PFSK-1 (cell line): ENCODE results near the gene KRT10.

Experiments used
- FOXP2 ChIP-seq: optimal IDR thresholded peaks from 2 replicates; pipeline ENCODE3; 2011; ENCODE audit warnings: borderline replicate concordance, control low read depth, inconsistent platforms; ENCODE audit not compliant: insufficient read depth; ENCODE audit errors: extremely low read length, extremely low read depth
- POLR2AphosphoS5 ChIP-seq: IDR thresholded peaks from 2 replicates; pipeline ENCODE4 v1.6.1; 2012; ENCODE audit warnings: low read depth, mild to moderate bottlenecking, control low read depth, low read length, moderate library complexity
- REST ChIP-seq, 2 experiments: IDR thresholded peaks; 2 replicates each; pipeline versions ENCODE4 v1.6.1 to v1.8.0; 2011 to 2012; ENCODE audit warnings: low read depth in 2 of 2, low read length in 2 of 2, control low read depth in 1 of 2, inconsistent platforms in 1 of 2, mild to moderate bottlenecking in 1 of 2, moderate library complexity in 1 of 2; ENCODE audit not compliant: insufficient read depth in 1 of 2
- SIN3A ChIP-seq: IDR thresholded peaks from 2 replicates; pipeline ENCODE4 v1.6.1; 2012; ENCODE audit warnings: mild to moderate bottlenecking, low read length, moderate library complexity, borderline replicate concordance; ENCODE audit not compliant: insufficient read depth
- TAF1 ChIP-seq: IDR thresholded peaks from 2 replicates; pipeline ENCODE4 v1.6.1; 2012; ENCODE audit warnings: low read length, control low read depth, borderline replicate concordance; ENCODE audit not compliant: insufficient read depth

KRT10 gene

GRCh38 chr17:40782450-40782849 lies 40.0 kb downstream of the KRT10 start, which contains the start of gene KRT27:
Gene KRT27 (minus strand): TSS chr17:40782550. CDS start chr17:40782493, 57 bp downstream.
- TF ChIP-seq POLR2AphosphoS5 (no peak), FOXP2 (no peak), TAF1 (no peak), SIN3A (no peak)

- TF ChIP-seq TAF1 (no peak), REST (IDR thresholded peaks at IDR 0.05; ENCODE audit: insufficient read depth in 1 of 2, low read depth in 2 of 2, low read length in 2 of 2) (no peak), FOXP2 (no peak), POLR2AphosphoS5 (no peak), SIN3A (no peak)
These were observed 43.1 kb downstream of the KRT10 start for GRCh38 chr17:40779181-40779909.

- TF ChIP-seq SIN3A (no peak), TAF1 (no peak), FOXP2 (no peak), POLR2AphosphoS5 (no peak), REST (IDR thresholded peaks at IDR 0.05; ENCODE audit: insufficient read depth in 1 of 2, low read depth in 2 of 2, low read length in 2 of 2) (no peak)
These were observed 44.0 kb downstream of the KRT10 start for GRCh38 chr17:40778461-40778860.

- TF ChIP-seq TAF1, result no peak
- TF ChIP-seq SIN3A, result no peak
- no peak for TF ChIP-seq REST (IDR thresholded peaks at IDR 0.05; ENCODE audit: insufficient read depth in 1 of 2, low read depth in 2 of 2, low read length in 2 of 2)
- TF ChIP-seq POLR2AphosphoS5, result no peak
- no peak for TF ChIP-seq FOXP2
These were observed 44.4 kb downstream of the KRT10 start for GRCh38 chr17:40777971-40778370.

- TF ChIP-seq REST (IDR thresholded peaks at IDR 0.05; ENCODE audit: insufficient read depth in 1 of 2, low read depth in 2 of 2, low read length in 2 of 2) (no peak), POLR2AphosphoS5 (no peak), SIN3A (no peak), FOXP2 (no peak), TAF1 (no peak)
These were observed 45.0 kb downstream of the KRT10 start for GRCh38 chr17:40777459-40777858.
